GM19372 (cell line): ENCODE data around the gene ST6GALNAC2.

Experiments used
- ATAC-seq: cut with Tn5 transposase; IDR thresholded peaks from one replicate; pipeline ENCODE4 v1.9.1; 2021; ENCODE audit warnings: mild to moderate bottlenecking, low read depth, moderate library complexity; ENCODE audit not compliant: unreplicated experiment

ST6GALNAC2 gene

GRCh38 chr17:76601065-76601464 is 15.4 kb upstream of the ST6GALNAC2 start:
- ATAC-seq, result no peak

- ATAC-seq, result no peak
Measured at GRCh38 chr17:76599694-76600460, 14.2 kb upstream of the ST6GALNAC2 start.

GRCh38 chr17:76598004-76598439 is 12.4 kb upstream of the ST6GALNAC2 start:
- ATAC-seq, result no peak

GRCh38 chr17:76597156-76598003 is 11.7 kb upstream of the ST6GALNAC2 start:
- ATAC-seq, result no peak

- no peak for ATAC-seq
Measured at GRCh38 chr17:76594690-76595089, 9.0 kb upstream of the ST6GALNAC2 start.

DNA sequence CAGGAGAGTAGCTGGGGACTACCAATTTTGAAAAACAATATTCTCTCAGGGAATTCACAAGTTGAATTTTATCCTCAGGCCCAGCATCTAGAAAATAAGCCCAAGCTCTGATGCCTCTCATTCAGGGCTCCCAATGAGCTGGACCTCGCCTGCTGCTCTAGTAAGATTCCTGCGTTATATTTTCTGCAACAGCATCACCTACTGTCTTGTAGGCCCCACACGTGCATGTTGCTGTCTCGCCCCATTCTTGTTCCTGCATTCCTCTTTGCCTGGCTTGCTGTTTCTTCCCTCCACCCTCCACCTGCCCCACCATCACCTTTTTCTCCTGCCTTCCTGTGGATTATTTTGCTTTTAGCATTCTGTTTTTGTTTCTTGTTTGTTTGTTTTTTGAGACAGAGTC is 8.3 kb upstream of the ST6GALNAC2 start:
- ATAC-seq, result no peak

- ATAC-seq, result no peak
Measured at GRCh38 chr17:76593384-76593826, 7.7 kb upstream of the ST6GALNAC2 start.

- no peak for ATAC-seq
Measured at GRCh38 chr17:76588182-76588581, 2.5 kb upstream of the ST6GALNAC2 start.

DNA sequence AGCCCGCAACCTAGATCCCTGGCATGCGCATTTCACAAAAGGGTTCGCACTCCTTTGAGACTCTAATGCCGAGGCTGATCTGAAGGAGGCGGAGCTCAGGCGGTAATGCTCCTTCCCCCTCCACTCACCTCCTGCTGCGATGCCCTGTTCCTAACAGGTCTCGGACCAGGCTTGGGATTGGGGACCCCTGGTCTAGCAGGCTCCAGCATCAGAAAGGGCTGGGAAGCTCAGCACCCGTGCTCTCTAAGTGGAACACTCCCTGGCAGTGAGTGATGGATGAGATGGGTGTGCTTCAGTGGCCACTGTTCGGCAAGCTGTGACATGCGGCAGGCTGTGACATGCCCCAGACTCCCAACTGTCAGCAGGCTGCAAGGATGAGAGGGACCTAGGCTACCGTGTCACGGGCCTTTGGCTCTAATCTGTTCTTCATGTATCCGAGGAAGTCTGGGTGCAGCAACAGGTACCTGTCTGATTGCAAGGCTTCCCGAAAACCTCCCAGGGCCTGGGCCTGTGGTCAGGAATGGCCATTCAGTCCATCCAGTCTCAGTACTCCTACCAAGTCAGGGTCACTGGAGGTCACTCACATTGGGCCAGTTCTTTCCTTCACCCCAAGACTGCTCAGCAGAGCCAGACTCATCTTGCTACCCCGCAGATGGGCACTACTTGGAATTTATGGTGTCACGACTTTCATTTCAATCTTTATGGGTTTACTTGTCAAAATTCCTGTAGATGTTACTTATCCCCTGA is 1.3 kb upstream of the ST6GALNAC2 start:
- no peak for ATAC-seq

DNA sequence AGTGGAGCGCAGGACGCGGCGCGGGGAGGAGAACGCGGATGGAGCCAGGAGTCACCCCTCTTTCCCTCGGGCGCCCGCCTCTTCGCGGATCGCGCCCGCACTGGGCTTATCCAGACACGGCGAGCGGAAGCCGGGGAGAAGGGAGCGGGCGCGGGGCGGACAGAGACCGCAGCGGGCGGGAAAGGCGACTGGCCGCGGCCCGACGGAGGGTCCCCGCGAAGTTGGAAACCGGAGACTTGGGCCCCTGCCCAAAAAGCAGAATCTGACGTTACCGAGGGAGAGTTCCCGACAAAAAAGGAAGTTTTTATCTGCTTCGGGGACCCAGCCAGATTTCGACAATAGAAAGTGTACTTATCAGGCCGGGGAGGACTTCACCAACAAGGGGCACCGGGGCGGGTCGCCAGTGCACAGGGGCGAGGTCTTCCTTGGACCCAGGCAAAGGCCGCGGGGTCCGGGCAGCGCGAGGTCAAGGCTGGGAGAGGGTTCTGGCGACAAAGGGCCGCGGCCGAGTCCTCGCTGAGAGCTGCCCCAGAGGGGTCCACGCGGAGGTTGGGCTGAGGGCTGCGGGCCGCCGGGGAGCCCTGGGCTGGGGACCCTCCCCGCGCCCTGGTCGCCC is 519 bp downstream of the ST6GALNAC2 start:
- no peak for ATAC-seq

GRCh38 chr17:76584427-76585032 is 1.1 kb downstream of the ST6GALNAC2 start:
- ATAC-seq, result no peak

DNA sequence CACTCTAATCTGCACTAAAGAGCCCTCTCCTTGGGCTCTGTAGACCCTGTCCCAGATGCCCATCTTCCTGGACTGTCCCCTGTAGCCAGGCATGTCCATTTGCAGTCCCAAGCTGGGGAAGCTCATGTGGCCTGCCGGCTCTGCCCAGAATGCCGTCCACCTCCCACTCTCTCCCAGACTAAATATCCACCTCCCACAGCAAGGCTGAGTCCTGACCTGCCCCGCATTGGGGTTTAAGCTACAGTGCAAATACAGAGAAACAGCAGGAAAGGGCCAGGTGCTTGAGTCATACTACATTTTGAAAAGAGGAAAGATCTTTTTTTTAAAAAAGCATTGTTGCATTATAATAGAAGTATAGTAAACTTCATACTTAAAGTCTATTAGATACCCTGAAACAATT is 3.0 kb downstream of the ST6GALNAC2 start:
- ATAC-seq, result no peak

- ATAC-seq, result no peak
Measured at GRCh38 chr17:76581515-76581914, 4.1 kb downstream of the ST6GALNAC2 start.

- no peak for ATAC-seq
Measured at GRCh38 chr17:76579281-76579680, 6.4 kb downstream of the ST6GALNAC2 start.

DNA sequence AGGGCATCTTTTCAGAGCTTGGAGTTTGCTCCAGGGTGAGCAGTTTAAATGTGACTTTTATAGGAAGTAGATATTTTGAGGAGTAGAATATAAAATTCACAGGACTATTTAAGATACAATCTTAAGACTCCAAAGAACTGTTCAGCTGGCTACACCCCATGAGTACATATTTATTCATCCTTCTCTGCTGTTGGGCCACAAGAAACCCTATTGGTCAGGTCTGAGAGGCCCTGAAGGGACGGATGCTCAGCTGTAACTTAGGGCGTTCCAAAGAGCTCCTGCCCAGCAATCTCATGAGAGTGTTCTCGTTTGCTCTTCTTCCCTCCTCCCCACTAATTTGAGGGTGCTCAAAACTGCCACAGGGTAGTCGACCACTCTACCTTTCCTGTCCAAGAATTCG is 7.3 kb downstream of the ST6GALNAC2 start:
- ATAC-seq, result no peak

GRCh38 chr17:76577876-76578275 is 7.8 kb downstream of the ST6GALNAC2 start:
- ATAC-seq, result no peak

DNA sequence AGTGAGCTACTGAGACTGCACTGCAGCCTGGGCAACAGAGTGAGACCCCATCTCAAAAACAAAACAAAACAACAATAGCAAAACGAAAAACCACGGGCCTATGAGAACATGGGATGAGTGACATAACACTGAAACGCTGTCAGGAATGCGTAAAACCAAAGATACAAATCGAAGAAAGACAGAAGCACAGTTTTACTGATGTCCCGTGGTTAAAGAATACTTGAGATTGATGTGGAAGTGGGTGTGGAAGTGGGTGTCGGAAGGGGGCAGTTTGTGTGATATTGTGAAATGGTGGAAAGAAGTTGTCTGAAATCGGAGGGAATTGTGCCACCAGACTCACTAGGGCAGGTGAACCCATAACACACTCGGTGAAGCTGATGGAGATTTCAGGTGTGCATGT is 9.5 kb downstream of the ST6GALNAC2 start:
- no peak for ATAC-seq

DNA sequence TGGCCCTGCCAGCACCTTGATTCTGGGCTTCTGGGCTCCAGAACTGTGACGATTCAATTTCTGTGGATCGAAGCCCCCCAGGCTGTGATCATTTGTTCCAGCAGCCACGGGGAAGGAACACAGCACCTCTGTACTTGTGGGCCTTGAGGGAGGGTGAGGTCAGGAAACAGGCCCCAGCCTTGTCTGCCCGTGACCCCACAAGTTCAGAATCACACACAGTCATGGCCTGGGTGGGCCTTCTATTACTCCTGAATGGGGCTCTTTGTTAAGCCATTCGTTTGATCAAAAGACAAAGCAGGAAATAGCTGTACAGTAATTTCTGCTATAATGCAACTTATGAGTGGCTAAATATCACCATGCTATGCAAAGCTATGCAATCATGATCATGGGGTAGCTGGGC is 10.1 kb downstream of the ST6GALNAC2 start:
- no peak for ATAC-seq

- ATAC-seq, result no peak
Measured at GRCh38 chr17:76574166-76574565, 11.5 kb downstream of the ST6GALNAC2 start.

GRCh38 chr17:76573096-76573495 is 12.6 kb downstream of the ST6GALNAC2 start:
- no peak for ATAC-seq
